OCI-LY7 (cell line): ENCODE results near the gene TNS1.

Experiments
- EZH2phosphoT487 ChIP-seq: fragments of 200-600 bp; sonication (generic); IDR thresholded peaks from 2 replicates; pipeline ENCODE4 v1.6.1; 2018; ENCODE audit warnings: low read depth, borderline replicate concordance, mild to moderate bottlenecking, mixed run types, antibody characterized with exemption, low read length, moderate library complexity, mixed read lengths
- TF ChIP-seq, protein P1 (sequence below): fragments of 200-600 bp; sonication (generic); conservative IDR thresholded peaks from 2 replicates; pipeline ENCODE4 v1.5.1; 2014; ENCODE audit warnings: mild to moderate bottlenecking, antibody characterized with exemption, low read length, moderate library complexity, mixed read lengths

DNA sequence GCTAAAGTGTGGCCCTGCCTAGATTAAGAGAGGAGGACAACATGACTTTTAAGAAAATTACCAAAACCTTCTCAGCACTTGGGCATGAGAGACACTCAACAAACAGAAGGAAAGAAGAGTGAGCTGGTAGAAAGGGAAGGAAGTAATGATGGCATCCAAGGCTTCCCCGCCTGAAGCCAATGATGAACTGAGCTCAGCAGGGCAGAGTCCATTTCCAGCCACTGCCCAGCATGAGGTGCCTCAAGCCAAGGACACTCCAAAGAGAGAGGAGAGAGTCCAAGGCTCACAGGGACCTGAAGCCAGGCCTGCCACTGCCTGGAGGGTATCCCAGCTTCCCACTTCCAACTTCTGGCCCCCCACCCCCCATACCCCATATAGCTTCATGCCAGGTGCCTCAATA is 9.5 kb upstream of the TNS1 start:
- TF ChIP-seq, protein P1, sequence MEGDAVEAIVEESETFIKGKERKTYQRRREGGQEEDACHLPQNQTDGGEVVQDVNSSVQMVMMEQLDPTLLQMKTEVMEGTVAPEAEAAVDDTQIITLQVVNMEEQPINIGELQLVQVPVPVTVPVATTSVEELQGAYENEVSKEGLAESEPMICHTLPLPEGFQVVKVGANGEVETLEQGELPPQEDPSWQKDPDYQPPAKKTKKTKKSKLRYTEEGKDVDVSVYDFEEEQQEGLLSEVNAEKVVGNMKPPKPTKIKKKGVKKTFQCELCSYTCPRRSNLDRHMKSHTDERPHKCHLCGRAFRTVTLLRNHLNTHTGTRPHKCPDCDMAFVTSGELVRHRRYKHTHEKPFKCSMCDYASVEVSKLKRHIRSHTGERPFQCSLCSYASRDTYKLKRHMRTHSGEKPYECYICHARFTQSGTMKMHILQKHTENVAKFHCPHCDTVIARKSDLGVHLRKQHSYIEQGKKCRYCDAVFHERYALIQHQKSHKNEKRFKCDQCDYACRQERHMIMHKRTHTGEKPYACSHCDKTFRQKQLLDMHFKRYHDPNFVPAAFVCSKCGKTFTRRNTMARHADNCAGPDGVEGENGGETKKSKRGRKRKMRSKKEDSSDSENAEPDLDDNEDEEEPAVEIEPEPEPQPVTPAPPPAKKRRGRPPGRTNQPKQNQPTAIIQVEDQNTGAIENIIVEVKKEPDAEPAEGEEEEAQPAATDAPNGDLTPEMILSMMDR, result no peak
- TF ChIP-seq EZH2phosphoT487, result no peak
